Parathyroid adenoma (tissue), 2 donors: Measurements from ENCODE around the gene CSRP2.

Experiments
- H2AFZ ChIP-seq: fragments of 300-600 bp; sonication (generic); one replicate; pipeline ENCODE4 v1.7.0; 2017; ENCODE audit warnings: antibody characterized with exemption, mild to moderate bottlenecking
- H3K27ac ChIP-seq: fragments of 300-600 bp; sonication (generic); one replicate; pipeline ENCODE4 v1.7.0; 2017
- H3K27me3 ChIP-seq: fragments of 300-600 bp; sonication (generic); one replicate; pipeline ENCODE4 v1.7.0; 2017; ENCODE audit warnings: low read length; ENCODE audit not compliant: control insufficient read depth, insufficient read depth
- H3K36me3 ChIP-seq: fragments of 300-600 bp; sonication (generic); one replicate; pipeline ENCODE4 v1.7.0; 2017; ENCODE audit warnings: low read length; ENCODE audit not compliant: control insufficient read depth, insufficient read depth
- H3K4me1 ChIP-seq: fragments of 300-600 bp; sonication (generic); one replicate; pipeline ENCODE4 v1.7.0; 2017; ENCODE audit warnings: control low read depth
- H3K4me2 ChIP-seq: fragments of 300-600 bp; sonication (generic); one replicate; pipeline ENCODE4 v1.7.0; 2017; ENCODE audit warnings: low read length
- H3K4me3 ChIP-seq: fragments of 300-600 bp; sonication (generic); one replicate; pipeline ENCODE4 v1.7.0; 2017; ENCODE audit warnings: low read depth, low read length
- H3K79me2 ChIP-seq: fragments of 300-600 bp; sonication (generic); one replicate; pipeline ENCODE4 v1.7.0; 2017; ENCODE audit warnings: control low read depth
- H3K9ac ChIP-seq: fragments of 300-600 bp; sonication (generic); one replicate; pipeline ENCODE4 v1.7.0; 2017; ENCODE audit warnings: mild to moderate bottlenecking
- H3K9me3 ChIP-seq: fragments of 300-600 bp; sonication (generic); one replicate; pipeline ENCODE4 v1.7.0; 2017; ENCODE audit warnings: low read length; ENCODE audit not compliant: control insufficient read depth
- CTCF ChIP-seq: fragments of 300-600 bp; sonication (generic); IDR thresholded peaks from one replicate; pipeline ENCODE4 v1.7.0; 2017; ENCODE audit warnings: antibody characterized with exemption, mild to moderate bottlenecking
- donor health status: primary hyperparathyroidism.

CSRP2 gene

GRCh38 chr12:76888775-76889174 is 10.0 kb upstream of the CSRP2 start:
- no peak overlapping the region for H3K27ac ChIP-seq
- H3K9ac ChIP-seq, result no peak overlapping the region
- H3K79me2 ChIP-seq, result no peaks in the 10 kb centered on the region
- no peaks in the 10 kb centered on the region for H3K4me1 ChIP-seq
- no peak overlapping the region for H3K4me3 ChIP-seq
- TF ChIP-seq CTCF, result no peak
- no peaks in the 10 kb centered on the region for H3K36me3 ChIP-seq
- H3K4me2 ChIP-seq, result no peak overlapping the region
- H2AFZ ChIP-seq, result no peak overlapping the region
- no peaks in the 10 kb centered on the region for H3K9me3 ChIP-seq
- H3K27me3 ChIP-seq, result no peaks in the 10 kb centered on the region

GRCh38 chr12:76883811-76884210 is 5.0 kb upstream of the CSRP2 start:
- Histone ChIP-seq H3K27ac (no peak overlapping the region), H3K4me2 (no peak overlapping the region), H3K9me3 (no peaks in the 10 kb centered on the region), H3K27me3 (no peaks in the 10 kb centered on the region), H2AFZ (no peak overlapping the region), H3K4me1 (no peaks in the 10 kb centered on the region), H3K36me3 (no peaks in the 10 kb centered on the region), H3K9ac (no peak overlapping the region), H3K4me3 (no peak overlapping the region), H3K79me2 (no peaks in the 10 kb centered on the region)
- no peak for TF ChIP-seq CTCF

- Histone ChIP-seq H3K36me3 (no peaks in the 10 kb centered on the region), H3K4me1 (peaks cover under 1% of the 10 kb centered on the region), H2AFZ (no peak overlapping the region), H3K4me2 (no peak overlapping the region), H3K4me3 (no peak overlapping the region), H3K9me3 (no peaks in the 10 kb centered on the region), H3K9ac (no peak overlapping the region), H3K79me2 (no peaks in the 10 kb centered on the region), H3K27ac (no peak overlapping the region), H3K27me3 (no peaks in the 10 kb centered on the region)
- no peak for TF ChIP-seq CTCF
Observed at GRCh38 chr12:76883151-76883550, 4.3 kb upstream of the CSRP2 start.

GRCh38 chr12:76882367-76882766 is 3.5 kb upstream of the CSRP2 start:
- no peak overlapping the region for H3K9ac ChIP-seq
- no peaks in the 10 kb centered on the region for H3K27me3 ChIP-seq
- no peak overlapping the region for H3K27ac ChIP-seq
- H2AFZ ChIP-seq, result no peak overlapping the region
- H3K4me3 ChIP-seq, result no peak overlapping the region
- no peaks in the 10 kb centered on the region for H3K36me3 ChIP-seq
- H3K9me3 ChIP-seq, result no peaks in the 10 kb centered on the region
- H3K79me2 ChIP-seq, result no peaks in the 10 kb centered on the region
- peaks cover 2% of the 10 kb centered on the region for H3K4me1 ChIP-seq
- no peak overlapping the region for H3K4me2 ChIP-seq
- TF ChIP-seq CTCF, result no peak

- Histone ChIP-seq H3K4me2 (no peak overlapping the region), H3K27ac (no peak overlapping the region), H3K79me2 (no peaks in the 10 kb centered on the region), H3K27me3 (no peaks in the 10 kb centered on the region), H3K9me3 (no peaks in the 10 kb centered on the region), H3K4me1 (peaks cover 5% of the 10 kb centered on the region), H3K9ac (no peak overlapping the region), H3K36me3 (no peaks in the 10 kb centered on the region), H2AFZ (peak overlapping the region; percentile 14), H3K4me3 (no peak overlapping the region)
- no peak for TF ChIP-seq CTCF
Observed at GRCh38 chr12:76881142-76881541, 2.3 kb upstream of the CSRP2 start.
